NT2/D1 (cell line): Measurements from ENCODE around the gene LPA.

Experiments
- SUZ12 ChIP-seq: IDR thresholded peaks from 2 replicates; pipeline ENCODE4 v1.6.1; 2011; ENCODE audit not compliant: insufficient read length, insufficient read depth; ENCODE audit errors: extremely low read depth
- YY1 ChIP-seq: IDR thresholded peaks from 2 replicates; pipeline ENCODE4 v1.6.1; 2011; ENCODE audit not compliant: insufficient read length, insufficient read depth
- ZNF274 ChIP-seq: IDR thresholded peaks from 2 replicates; pipeline ENCODE4 v1.6.1; 2011; ENCODE audit warnings: mild to moderate bottlenecking, low read depth, low read length

GRCh38 chr6:160523223-160523622 lies 140.9 kb downstream of the LPA start:
- TF ChIP-seq ZNF274 (no peak), YY1 (no peak), SUZ12 (no peak)
